Measurements from ENCODE around the gene TMEM178A. TPM values are rescaled to one million over a fixed set of nuclear protein-coding genes. Genes with fewer than 3 reads are reported as not detected.
"Not testable (repeated sequence)": the region's sequence is repeated elsewhere in the genome, so short reads cannot be mapped to it uniquely, and the experiment has no call there.

Gene TMEM178A
- total RNA-seq, 4 donors from 2014 or later = 3.0 to 12.9 (median 5.8) TPM

GRCh38 chr2:39724828-39725144 lies 59.1 kb downstream of the TMEM178A start:
- Histone ChIP-seq H3K36me3 (no peaks in the 10 kb centered on the region), H3K4me1 (no peaks in the 10 kb centered on the region), H3K27me3 (no peaks in the 10 kb centered on the region), H3K9me3 (no peaks in the 10 kb centered on the region), H3K27ac (no peak overlapping the region), H3K4me3 (no peak overlapping the region)
- 93 to 94% methylated on average over 4 of the region's 4 CpGs for WGBS, 2 donors
- no peak for DNase-seq (ENCODE audit: low spot score in 2 of 2)
- no peak for TF ChIP-seq EP300 (IDR thresholded peaks at IDR 0.05)
- no peak for TF ChIP-seq POLR2A (IDR thresholded peaks at IDR 0.05)
- no peak for TF ChIP-seq CTCF (IDR thresholded peaks at IDR 0.05)

DNA sequence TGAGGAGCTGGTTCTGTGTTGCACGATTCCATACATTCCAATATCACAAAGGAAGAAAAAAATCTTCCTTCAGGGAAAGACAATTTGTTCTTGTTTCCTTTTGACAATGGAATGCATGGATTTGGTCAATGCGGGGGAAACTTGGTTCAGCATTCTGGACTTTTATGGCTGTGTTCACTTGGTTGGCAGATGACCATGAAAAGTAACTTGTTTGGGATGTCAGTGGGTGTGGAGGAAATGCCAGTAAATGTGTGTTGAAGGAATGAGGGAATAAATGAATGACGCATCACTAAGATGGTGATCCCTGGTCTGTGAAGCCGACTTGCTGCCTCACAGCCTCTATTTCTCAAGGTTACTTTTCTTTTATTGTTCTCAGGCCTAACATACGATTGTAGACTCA lies 59.7 kb downstream of the TMEM178A start:
- no peaks in the 10 kb centered on the region for H3K27me3 ChIP-seq
- TF ChIP-seq CTCF (IDR thresholded peaks at IDR 0.05) (no peak), EP300 (IDR thresholded peaks at IDR 0.05) (no peak), POLR2A (IDR thresholded peaks at IDR 0.05) (no peak)
- H3K4me3 ChIP-seq = no peak overlapping the region
- no peaks in the 10 kb centered on the region for H3K9me3 ChIP-seq
- no peak overlapping the region for H3K27ac ChIP-seq
- H3K4me1 ChIP-seq = no peaks in the 10 kb centered on the region
- no peak for DNase-seq (ENCODE audit: low spot score in 2 of 2)
- H3K36me3 ChIP-seq = no peaks in the 10 kb centered on the region
- WGBS, 2 donors = 58 to 66% methylated on average over 5 of the region's 5 CpGs

DNA sequence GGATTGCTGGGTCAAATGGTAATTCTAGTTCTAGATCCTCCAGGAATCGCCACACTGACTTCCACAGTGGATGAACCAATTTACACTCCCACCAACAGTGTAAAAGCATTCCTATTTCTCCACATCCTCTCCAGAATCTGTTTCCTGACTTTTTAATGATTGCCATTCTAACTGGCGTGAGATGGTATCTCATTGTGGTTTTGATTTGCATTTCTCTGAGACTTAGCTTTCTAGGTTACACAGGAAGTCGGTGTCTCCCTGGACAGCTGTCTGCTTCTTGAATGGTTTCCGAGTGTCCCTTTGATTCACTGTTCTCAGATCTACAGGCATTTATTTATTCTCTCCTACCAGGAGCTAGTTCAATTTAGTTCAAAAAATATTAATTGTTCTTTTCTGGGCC lies 62.4 kb downstream of the TMEM178A start:
- not testable (repeated sequence) for H3K27me3 ChIP-seq; H3K4me1 ChIP-seq; DNase-seq (ENCODE audit: low spot score in 2 of 2); H3K27ac ChIP-seq; H3K9me3 ChIP-seq; H3K4me3 ChIP-seq
- H3K36me3 ChIP-seq = peaks cover 0 to 25% (median 0%) of the 10 kb centered on the region in 3 donors
- 86 to 87% methylated on average over 4 of the region's 4 CpGs for WGBS, 2 donors

DNA sequence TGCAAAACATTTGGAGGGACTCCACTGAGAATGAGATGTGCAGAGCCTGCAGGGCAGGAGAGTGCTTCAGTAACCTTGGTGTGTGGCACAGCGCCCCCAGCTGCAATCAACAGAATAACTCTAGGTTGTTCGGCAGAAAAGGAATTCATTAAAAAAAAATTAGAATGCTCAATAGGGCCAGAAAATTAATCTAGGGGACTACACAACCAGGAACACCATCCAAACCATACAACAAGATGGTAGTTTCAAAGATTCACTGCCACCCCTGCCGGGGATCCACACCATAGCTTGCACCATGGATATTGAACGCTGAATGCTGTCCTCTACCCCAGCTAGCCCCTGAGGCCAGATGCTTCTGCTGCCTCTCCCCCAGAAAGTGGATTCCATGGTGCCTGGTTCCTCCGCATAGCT lies 63.2 kb downstream of the TMEM178A start:
- H3K27ac ChIP-seq = no peak overlapping the region
- H3K4me1 ChIP-seq = no peaks in the 10 kb centered on the region
- 61 to 64% methylated on average over 5 of the region's 5 CpGs for WGBS, 2 donors

GRCh38 chr2:39730276-39730675 lies 64.6 kb downstream of the TMEM178A start:
- no peak for DNase-seq (ENCODE audit: low spot score in 2 of 2)

More for the DNA sequence above, 63.2 kb downstream of the TMEM178A start:
- Histone ChIP-seq H3K27me3 (no peaks in the 10 kb centered on the region), H3K4me3 (no peak overlapping the region), H3K36me3 (peaks cover 0 to 34% (median 0%) of the 10 kb centered on the region in 3 donors), H3K9me3 (peaks cover 0 to 5% (median 0%) of the 10 kb centered on the region in 4 donors)
- DNase-seq (ENCODE audit: low spot score in 2 of 2) = no peak
- TF ChIP-seq CTCF (IDR thresholded peaks at IDR 0.05) (peak in 3 of 5 experiments; percentile 31 to 53 (median 45)), EP300 (IDR thresholded peaks at IDR 0.05) (no peak)

More at GRCh38 chr2:39730276-39730675, 64.6 kb downstream of the TMEM178A start:
- WGBS, 2 donors = 71 to 94% methylated on average over 4 to 5 of the region's 5 CpGs
- peaks cover 0 to 5% (median 0%) of the 10 kb centered on the region in 4 donors for H3K9me3 ChIP-seq
- H3K4me1 ChIP-seq = no peaks in the 10 kb centered on the region
- no peak overlapping the region for H3K27ac ChIP-seq
- H3K36me3 ChIP-seq = peaks cover 0 to 47% (median 0%) of the 10 kb centered on the region in 3 donors
- no peaks in the 10 kb centered on the region for H3K27me3 ChIP-seq
- no peak overlapping the region for H3K4me3 ChIP-seq
- TF ChIP-seq POLR2A (IDR thresholded peaks at IDR 0.05) (no peak), CTCF (IDR thresholded peaks at IDR 0.05) (no peak), EP300 (IDR thresholded peaks at IDR 0.05) (no peak)
